Stimulated activated CD4-positive, alpha-beta T cell treated with anti-CD3 and anti-CD28 coated beads, Interleukin-1b, Interleukin-23, amount 100 ng/mL, for 24 hours (primary cell): ENCODE measurements around the gene BSPH1.
"Not testable (repeated sequence)": the region's sequence is repeated elsewhere in the genome, so short reads cannot be mapped to it uniquely, and the experiment has no call there.

Source experiments
- DNase-seq, 4 experiments: peaks; one replicate each; pipeline ENCODE4 v3.0.0-alpha.2; 2020; ENCODE audit warnings: low read depth in 4 of 4, low spot score in 1 of 4

The BSPH1 gene

GRCh38 chr19:47992070-47992469, at the start of gene BSPH1:
Gene BSPH1, minus strand, starts transcription at chr19:47992170. Its CDS starts 89 bp downstream, at chr19:47992081.
- no peak for DNase-seq

GRCh38 chr19:48036765-48037164, 44.8 kb upstream of the BSPH1 start:
- DNase-seq = no peak

DNA sequence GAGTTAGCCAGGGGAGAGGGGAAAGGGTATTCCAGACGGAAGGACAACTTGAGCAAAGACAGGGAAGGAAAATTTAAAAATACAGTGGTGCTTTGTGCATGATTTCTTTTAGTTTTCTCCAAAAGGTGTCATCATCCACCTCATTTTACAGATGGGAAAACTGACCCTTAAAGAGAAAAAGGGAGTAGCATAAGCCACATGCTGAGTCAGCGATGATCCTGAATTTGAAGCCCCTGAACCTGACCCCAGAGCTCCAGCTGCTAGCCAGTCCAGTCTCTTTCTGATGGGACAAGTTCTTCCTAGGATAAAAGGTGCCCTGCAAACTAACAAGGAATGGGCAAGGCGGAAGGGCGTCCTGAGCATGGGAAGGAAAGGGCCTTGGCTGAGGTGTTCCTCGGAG, 41.6 kb upstream of the BSPH1 start:
- DNase-seq = no peak

DNA sequence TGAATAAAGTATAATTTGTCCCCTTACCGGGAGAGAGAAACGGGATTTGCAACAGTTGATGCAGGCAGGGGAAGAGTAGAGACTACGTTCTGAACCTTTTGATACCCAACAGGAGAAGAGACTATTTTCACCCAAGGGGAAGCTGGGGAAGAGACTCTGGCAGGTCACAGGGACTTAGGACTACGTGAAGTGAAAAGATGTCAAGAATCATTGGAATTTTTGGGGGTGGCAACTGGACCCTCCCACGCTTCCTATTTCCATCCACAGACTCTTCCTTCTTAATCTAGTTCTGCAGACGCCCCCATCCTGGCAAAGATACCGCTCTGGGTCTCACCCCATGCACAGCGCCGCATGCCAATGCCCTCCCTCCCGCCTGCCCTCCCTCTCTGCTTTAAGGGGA, 38.1 kb upstream of the BSPH1 start:
- DNase-seq = no peak

DNA sequence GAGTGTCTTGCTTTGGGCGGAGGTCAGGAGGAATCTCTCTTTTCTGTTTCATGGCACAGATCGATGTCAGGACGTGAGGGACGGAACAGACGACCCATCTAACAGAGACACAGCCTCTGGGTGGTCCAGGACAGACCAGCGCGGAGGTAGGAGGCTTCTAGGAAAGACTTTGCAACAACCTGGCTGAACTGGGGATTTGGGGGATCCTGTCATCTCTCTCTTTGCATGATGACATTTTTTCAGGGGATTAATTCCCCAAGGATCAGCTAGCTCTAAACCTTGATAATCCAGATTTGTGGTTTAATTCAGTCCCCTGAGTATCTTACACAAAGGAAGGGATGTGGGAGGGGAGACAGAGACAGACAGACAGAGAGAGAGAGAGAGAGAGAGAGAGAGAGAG, 37.5 kb upstream of the BSPH1 start:
- no peak for DNase-seq

DNA sequence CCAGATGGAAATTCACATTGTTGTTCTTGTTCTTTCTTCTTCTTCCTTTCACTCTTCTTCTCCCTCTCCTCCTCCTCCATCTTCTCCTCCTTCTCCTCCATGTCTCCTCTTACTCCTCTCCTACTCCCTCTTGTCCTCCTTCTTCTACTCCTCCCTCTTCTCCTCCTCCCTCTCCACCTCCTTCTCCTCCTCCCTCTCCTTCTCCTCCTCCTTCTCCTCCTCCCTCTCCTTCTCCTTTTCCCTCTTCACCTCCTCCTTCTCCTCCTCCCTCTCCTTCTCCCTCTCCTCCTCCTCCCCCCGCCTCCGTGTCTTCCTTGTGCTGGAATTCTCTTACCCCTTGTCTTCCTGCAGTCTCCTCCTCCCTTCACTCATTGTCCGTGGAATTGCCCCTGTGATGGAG, 33.5 kb upstream of the BSPH1 start:
- no peak for DNase-seq

DNA sequence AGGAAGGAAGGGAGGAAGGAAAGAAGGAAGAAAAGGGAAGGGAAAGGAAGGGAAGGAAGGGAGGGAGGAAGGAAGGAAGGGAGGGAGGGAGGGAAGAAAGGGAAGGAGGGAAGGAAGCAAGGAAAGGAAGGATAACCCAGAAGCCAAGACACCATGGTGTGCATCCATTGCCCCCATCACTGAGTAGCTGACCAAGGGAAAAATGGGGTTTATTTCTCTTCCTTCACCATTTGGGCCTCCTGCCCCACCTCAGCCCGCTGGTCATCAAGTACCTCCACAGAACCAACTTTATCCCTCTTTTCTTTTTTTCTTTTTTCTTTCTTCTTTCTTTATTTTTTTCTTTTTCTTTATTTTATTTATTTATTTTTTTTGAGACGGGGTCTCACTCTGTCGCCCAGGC, 31.5 kb upstream of the BSPH1 start:
- no peak for DNase-seq

DNA sequence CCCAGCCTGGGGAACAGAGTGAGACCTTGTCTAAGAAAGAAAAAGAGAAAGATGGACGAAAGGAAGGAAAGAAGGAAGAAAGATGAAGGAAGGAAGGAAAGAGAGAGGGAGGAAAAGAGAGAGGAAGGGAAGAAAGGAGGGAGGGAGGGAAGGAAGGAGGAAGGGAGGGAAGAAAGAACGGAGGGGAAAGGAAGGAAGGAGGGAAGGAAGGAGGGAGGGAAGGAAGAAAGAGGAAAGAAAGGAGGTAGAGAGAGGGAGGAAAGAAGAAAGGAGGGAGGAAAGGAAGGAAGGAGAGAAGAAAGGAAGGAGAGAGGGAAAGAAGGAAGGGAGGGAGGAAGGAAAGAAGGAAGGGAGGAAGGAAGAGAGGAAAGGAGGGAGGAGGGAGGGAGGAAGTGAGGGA, 31.0 kb upstream of the BSPH1 start:
- no peak for DNase-seq

DNA sequence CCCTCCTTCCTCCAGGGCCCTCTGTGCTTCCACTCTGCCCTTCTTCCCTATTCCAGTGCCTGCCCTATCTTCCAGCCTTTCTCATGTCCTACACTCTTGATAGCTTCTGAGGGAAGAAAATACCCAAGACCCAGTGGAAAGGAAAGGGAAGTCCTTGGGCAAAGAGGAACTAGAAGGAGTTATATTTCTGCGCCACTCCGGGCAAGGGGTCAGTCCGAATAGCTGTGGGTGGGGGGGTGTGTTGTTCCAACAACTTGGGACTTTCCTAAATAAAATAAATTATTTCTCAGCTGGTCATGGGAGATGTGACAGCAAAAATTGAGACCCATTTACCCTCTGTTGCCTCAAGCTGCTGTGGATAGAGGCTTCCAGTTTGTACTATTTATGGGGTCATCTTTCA, 28.7 kb upstream of the BSPH1 start:
- DNase-seq = no peak

DNA sequence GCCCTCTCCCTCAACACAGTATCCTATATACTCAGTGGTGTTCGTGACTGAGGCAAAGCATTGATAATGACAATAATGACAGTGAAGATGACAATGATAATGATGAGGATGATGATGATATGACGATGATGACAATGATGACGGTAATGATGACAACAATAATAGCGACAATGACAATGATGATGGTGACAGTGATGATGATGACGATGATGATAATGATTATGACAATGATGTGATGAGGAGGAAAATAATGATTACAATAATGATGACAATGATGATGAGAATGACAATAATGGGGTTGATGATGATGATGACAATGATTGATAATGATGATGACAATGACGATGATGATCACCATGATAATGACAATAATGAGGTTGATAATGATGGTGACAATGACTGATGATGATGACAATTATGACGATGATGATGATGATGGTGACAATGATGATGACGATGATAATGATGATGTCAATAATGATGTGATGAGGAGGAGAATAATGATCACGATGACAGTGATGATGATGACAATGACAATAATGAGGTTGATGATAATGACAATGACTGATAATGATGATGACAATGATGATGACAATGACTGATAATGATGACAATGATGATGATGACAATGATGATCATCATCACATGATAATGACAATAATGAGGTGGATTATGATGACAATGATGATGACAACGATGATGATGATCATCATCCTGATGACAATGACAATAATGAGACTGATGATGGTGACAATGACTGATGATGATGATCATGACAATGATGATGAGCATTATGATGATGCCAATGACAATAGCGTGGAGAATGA, 19.2 kb upstream of the BSPH1 start:
- no peak for DNase-seq

- DNase-seq = no peak
Observed at GRCh38 chr19:48006762-48007161, 14.8 kb upstream of the BSPH1 start.

- no peak for DNase-seq
Observed at GRCh38 chr19:48004236-48004635, 12.3 kb upstream of the BSPH1 start.

DNA sequence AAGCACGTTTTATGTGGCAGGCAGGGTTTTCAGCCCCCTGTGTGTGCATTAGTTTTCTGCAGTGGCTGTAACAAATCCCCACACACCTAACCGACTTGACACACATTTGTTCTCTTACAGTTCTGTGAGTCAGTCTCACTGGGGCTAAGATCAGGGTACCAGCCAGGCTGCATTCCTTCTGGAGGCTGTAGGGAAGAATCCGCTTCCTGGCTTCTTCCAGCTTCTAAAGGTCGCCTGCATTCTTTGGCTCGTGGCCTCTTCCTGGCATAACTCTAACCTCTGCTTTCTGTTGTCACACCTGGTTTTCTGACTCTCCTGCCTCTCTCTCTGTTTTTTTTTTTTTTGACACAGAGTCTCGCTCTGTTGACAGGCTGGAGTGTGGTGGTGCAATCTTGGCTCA, 8.9 kb upstream of the BSPH1 start:
- no peak for DNase-seq

DNA sequence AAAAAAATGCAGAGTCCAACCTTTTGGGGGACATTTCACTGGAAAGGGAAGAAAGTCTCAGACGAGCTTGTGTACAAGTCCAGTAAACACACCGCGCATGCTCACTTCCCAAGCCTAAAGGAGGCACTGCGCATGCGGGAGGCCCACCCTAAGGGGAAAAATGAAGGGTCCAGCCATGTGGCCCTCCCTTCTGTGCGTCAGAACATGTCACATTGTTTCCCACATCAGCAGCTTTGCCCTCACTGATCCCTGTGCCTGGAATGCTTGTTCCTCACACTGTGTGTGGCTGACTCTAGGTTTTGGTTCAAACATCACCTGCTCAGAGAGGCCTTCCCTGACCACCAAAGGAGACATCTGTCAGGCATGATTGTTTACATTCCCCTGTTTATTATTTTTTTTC, 6.8 kb upstream of the BSPH1 start:
- DNase-seq = no peak

GRCh38 chr19:47996230-47996727, 4.3 kb upstream of the BSPH1 start:
- no peak for DNase-seq

DNA sequence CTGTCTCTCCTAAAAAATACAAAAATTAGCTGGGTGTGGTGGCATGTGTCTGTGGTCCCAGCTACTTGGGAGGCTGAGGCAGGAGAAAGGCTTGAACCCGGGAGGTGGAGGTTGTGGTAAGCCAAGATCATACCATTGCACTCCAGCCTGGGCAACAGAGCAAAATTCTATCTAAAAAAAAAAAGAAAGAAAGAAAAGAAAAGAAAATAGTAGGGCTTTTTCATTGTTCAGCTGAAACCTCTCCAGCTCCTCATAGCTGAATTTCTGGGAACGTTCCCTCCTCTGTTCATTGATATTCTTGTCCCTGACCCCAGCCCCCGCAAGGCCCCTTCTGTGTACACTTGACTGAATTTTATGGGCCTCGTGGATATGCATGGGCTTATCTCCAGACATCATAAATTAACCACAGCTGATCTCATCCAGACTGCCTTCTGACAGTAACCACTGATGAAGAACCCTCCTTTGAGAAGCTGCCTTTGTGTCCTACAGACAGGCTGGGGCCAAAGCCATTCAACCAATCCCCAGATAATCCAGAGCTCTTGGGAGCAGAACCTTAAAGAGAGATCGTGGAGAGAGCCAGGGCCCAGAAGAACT, 2.3 kb upstream of the BSPH1 start, which contains the start of gene ELSPBP1:
TSS of gene ELSPBP1 (plus strand) at position 424 of the 594 bp plus-strand sequence. CDS start 14,036 bp downstream, outside the sequence.
- DNase-seq = no peak

- DNase-seq = no peak
Observed at GRCh38 chr19:47991191-47991808, 670 bp downstream of the BSPH1 start.

DNA sequence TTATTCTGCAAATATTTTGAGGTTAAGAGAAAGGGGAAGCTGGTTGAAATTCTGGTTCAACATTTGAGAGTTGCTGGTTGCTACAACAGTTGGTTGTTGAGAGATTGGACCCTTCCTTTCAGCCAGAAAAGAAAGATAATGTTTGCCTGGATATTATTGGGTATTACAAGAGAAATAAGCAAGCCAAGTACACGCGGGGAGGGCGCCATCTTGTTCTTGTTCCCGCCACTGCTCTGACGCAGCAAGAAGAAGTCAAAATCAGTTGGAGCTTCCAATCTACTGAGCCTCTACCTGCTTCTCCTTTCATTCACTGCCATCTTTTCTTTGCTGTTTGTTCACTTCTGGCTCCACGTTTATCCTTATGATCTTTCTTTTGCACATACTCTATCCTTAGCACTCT, 18.4 kb downstream of the BSPH1 start:
- no peak for DNase-seq

DNA sequence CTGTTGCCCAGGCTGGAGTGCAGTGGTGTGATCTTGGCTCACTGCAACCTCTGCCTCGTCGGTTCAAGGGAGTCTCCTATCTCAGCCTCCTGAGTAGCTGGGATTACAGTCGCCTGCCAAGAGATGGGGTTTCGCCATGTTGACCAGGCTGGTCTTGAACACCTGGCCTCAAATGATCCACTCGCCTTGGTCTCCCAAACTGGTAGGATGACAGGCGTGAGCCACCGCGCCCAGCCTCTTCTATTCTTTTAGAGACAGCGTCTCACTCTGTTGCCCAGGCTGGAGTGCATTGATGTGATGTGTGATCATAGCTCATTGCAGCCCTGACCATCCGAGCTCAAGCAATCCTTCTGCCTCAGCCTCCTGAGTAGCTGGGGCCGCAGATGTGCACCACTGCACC, 36.0 kb downstream of the BSPH1 start:
- DNase-seq = peak in 1 of 4 experiments; percentile 2

DNA sequence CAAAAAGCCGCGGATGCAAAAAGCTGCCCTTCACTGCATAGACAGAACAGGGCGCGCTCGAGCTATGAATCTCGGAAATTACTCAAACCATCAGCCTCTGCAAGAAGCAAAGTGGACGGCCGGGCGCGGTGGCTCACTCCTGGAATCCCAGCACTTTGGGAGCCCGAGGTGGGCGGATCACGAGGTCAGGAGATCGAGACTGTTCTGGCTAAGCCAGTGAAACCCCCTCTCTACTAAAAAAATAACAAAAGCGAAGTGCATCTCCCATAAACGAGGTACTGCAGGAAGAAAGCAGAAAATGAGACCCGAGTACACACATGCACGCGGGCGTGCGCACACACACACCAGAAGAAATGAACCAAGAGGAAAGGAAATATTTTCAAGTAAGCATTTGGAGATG, 39.8 kb downstream of the BSPH1 start:
- DNase-seq = not testable (repeated sequence)

DNA sequence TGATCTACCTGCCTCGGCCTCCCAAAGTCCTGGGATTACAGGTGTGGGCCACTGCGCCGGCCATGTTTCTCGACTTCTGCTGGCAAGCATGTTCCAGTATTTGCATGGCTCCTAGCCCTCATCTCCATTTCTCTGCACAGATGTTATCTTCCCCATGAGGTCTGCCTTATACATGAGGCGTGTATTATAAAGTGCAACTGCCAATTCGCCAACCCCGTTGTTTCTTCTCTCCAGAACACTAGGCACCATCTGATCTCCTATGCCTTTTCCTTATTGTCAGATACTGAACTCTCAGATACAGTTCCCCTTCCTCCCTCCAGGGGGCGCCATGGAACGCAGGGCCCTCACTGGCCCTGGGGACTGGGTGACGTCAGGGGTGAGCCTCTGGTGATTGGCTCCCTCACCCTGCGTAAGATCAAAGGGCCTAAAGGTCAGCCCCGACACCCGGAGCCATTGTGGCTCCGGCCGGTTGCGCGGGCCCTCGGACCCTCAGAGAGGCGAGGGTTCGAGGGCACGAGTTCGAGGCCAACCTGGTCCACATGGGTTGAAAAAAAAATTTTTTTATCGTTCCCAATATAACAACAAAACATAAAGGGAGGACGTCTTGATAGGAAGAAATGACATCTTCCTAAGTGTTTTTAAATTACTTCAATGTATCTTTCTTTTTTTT, 42.0 kb downstream of the BSPH1 start:
- not testable (repeated sequence) for DNase-seq
